HG02571 (cell line): ENCODE results near the gene DCBLD2.
A peak's percentile ranks its signal among the peaks of the same experiment; 100 is the strongest.

Source experiments
- ATAC-seq: cut with Tn5 transposase; IDR thresholded peaks from one replicate; pipeline ENCODE4 v1.9.1; 2021; ENCODE audit warnings: mild to moderate bottlenecking, moderate library complexity; ENCODE audit not compliant: unreplicated experiment

DCBLD2 gene

GRCh38 chr3:98772022-98772421 is 129.5 kb downstream of the DCBLD2 start:
- no peak for ATAC-seq

GRCh38 chr3:98770261-98771039 is 131.0 kb downstream of the DCBLD2 start:
- peak; percentile 72 for ATAC-seq

DNA sequence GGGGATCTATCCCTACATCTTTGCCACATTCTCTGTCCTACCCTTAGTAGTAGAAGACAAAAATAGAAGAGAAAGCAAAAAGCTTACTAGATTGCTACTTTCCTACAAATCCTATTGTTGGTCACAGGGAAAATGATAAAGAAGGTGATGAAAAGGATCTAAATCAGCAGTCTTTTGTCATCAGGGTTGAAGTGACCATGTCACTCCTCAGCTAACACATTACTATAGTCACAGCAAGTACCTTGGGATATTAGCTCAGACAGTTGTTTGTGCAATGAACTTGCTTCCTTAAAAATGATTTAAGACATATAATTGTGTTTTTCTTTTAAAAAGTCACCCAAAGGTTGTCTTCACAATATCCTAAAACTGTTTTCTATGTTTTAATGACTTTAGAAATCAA is 132.0 kb downstream of the DCBLD2 start:
- ATAC-seq = no peak

DNA sequence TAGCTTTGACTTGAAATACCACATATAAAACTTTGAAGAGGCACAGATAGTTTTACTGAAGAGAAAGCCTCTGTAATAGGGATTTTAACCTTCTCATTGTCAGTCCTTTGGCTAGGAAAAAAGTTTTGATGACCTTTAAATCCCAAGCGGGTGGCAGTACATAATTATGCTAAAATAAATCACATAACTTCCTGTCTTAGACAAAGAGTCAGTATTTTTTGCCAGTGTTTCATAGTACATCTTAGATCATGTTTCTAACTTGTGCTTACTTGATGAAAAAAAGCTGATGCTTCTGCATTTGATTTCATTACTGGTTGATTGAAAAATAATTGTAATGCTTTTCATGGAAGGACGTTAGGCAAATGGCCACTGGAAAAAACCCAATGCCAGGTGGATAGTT is 132.5 kb downstream of the DCBLD2 start:
- no peak for ATAC-seq

GRCh38 chr3:98766924-98767323 is 134.6 kb downstream of the DCBLD2 start:
- no peak for ATAC-seq

GRCh38 chr3:98765721-98766120 is 135.8 kb downstream of the DCBLD2 start:
- ATAC-seq = no peak

DNA sequence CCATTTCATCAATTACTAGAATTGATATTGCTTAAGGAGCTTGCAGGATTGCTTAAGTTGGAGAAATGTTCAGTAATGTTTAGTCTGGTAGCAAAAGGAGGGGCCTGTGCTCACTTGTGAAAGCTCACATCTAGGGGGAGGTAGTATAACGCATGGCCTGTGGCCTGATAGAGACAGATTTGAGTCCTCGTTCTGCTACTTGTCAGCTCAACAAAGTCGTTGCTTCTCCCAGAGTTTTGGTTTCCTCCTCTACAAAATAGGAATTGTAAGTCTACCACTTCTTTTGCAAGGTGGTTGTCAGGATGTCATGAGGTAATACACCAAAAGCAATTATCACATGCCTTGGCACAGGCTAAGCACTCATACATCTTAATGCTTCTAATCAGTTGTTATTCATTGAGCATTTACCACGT is 137.0 kb downstream of the DCBLD2 start:
- ATAC-seq = no peak

GRCh38 chr3:98763819-98764418 is 137.6 kb downstream of the DCBLD2 start:
- ATAC-seq = no peak

- ATAC-seq = no peak
These were observed 138.4 kb downstream of the DCBLD2 start, which contains the start of gene ST3GAL6 for GRCh38 chr3:98763076-98763475. Gene ST3GAL6, plus strand, starts transcription at chr3:98763340. Its CDS starts 5,101 bp downstream, at chr3:98768441.

DNA sequence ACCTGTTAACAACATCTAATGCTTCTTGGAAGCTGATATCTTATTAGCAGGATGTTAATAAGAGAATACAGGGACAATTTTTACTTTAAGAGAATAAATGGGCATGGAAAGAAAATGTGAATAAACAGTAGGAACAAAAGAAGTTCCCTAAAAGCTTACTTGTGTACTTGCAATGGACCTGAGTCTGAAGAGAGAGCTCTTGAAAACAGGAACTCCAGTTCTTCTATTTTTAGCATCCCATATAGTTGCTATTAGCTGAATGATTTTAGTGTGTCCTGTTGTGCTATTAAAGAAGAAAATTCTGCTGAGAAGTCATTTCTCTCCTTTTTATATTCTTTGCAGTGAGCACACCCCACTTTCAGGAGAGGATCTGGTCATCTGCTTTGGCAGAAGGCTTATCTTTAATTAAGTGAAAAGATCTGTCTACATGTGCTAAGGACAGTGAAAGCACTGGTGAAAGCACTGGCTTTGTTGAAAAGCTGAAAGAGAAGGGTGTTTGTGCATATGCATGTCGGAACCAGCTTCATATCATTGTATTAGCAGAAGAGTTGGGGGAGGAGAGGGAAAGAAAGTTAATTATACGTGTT is 139.8 kb downstream of the DCBLD2 start:
- ATAC-seq = no peak

GRCh38 chr3:98759629-98760028 is 141.9 kb downstream of the DCBLD2 start:
- ATAC-seq = no peak

GRCh38 chr3:98755601-98756000 is 145.9 kb downstream of the DCBLD2 start:
- no peak for ATAC-seq

- no peak for ATAC-seq
These were observed 147.0 kb downstream of the DCBLD2 start for GRCh38 chr3:98754483-98754882.

- ATAC-seq = no peak
These were observed 151.1 kb downstream of the DCBLD2 start for GRCh38 chr3:98750276-98750919.

DNA sequence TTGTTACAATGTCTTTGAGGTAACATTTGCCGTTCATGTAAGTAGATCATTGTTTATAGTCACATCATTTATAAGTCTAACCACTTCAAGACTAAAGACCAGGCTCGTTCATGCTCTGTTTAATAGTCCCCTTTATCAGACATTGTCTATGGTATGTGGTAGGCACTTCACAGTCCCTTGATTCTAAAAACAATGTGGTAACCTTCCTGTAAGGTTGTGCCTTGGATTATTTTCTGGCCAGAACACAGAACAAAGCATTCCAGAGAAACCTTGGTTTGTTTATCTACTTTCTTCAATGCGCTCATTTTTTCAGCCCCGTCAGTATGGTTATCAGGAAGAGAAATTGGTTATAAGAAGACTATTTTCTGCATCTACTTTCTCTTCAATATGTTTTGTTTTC is 154.6 kb downstream of the DCBLD2 start:
- no peak for ATAC-seq

GRCh38 chr3:98746122-98746521 is 155.4 kb downstream of the DCBLD2 start:
- ATAC-seq = no peak
